ENCODE results near the gene CHD9NB. TPM values are rescaled to one million over a fixed set of nuclear protein-coding genes. Genes with fewer than 3 reads are reported as not detected.

Gene CHD9NB
- total and polyA plus RNA-seq, 2 experiments from 2014 or later: 0.20 to 0.22 TPM

- no peaks in the 10 kb centered on the region for H3K9me3 ChIP-seq (ENCODE audit: low read depth)
- no peaks in the 10 kb centered on the region for H4K20me1 ChIP-seq (ENCODE audit: insufficient read depth)
- H3K36me3 ChIP-seq (ENCODE audit: low read depth): no peaks in the 10 kb centered on the region
- H3K9me2 ChIP-seq (ENCODE audit: insufficient read depth): no peaks in the 10 kb centered on the region
- peaks cover 88% of the 10 kb centered on the region for H3K79me2 ChIP-seq (ENCODE audit: insufficient read depth)
- no peak overlapping the region for H3K4me2 ChIP-seq (ENCODE audit: unreplicated experiment)
- peak; percentile 27 for DNase-seq
- H3K9ac ChIP-seq: no peak overlapping the region
- WGBS, 2 experiments (ENCODE audit: low coverage in 1 of 2, low lambda C conversion rate in 2 of 2, missing lambda C conversion rate in 2 of 2): 51 to 55% methylated on average over 6 of the region's 6 CpGs
- no peaks in the 10 kb centered on the region for H3K27me3 ChIP-seq (replicated peaks; ENCODE audit: insufficient read depth)
- H3K4me3 ChIP-seq: no peak overlapping the region
- peaks cover 5% of the 10 kb centered on the region; the same call in 1 of the 2 replicates for H3K4me1 ChIP-seq (ENCODE audit: insufficient read depth)
- H3F3A ChIP-seq (ENCODE audit: insufficient read depth): peaks cover 6% of the 10 kb centered on the region; the same call in 1 of the 2 replicates
- H3K27ac ChIP-seq: 0 out of 2 replicates have a peak overlapping the region, but pooled peaks have one; percentile 6
- in situ Hi-C loops (cut with MboI): loop anchor here (10.0 kb wide), 1 partner anchor 59 kb away; no protein-coding TSS in a partner anchor
- H2AFZ ChIP-seq: no peak overlapping the region
- no peak for TF ChIP-seq EZH2phosphoT487 (IDR thresholded peaks at IDR 0.05; ENCODE audit: insufficient read depth, low read depth)
- TF ChIP-seq EZH2 (IDR thresholded peaks at IDR 0.05; ENCODE audit: insufficient read depth, poor library complexity, severe bottlenecking): no peak
Measured at GRCh38 chr16:53065461-53066061, 12.9 kb upstream of the CHD9NB start.

DNA sequence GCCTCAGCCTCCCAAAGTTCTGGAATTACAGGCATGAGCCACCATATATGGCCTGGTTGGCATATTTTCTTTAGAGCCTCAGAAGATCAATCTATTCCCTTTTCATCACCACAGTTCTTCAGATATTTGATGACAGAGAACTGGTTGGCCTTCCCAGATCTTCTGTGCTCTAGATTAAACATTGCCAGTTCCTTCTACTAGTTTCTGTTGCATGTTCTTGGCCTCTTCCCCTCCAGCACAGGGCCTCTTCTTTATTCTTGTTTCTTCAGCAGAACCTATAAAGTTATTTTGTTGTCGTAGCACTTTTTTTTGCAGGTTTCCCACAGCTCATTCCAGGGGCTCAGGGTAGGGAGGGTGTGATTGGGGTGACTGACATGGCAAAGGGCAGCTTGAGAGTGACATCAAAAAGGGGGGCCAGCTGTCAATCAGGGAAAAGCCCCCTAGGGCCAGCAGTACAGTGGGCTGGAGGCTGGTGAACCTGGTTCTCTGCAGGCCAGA is 11.4 kb upstream of the CHD9NB start:
- H3K4me3 ChIP-seq: no peak overlapping the region
- peaks cover 6% of the 10 kb centered on the region; the same call in 1 of the 2 replicates for H3F3A ChIP-seq (ENCODE audit: insufficient read depth)
- H3K4me1 ChIP-seq (ENCODE audit: insufficient read depth): peaks cover 5% of the 10 kb centered on the region; the same call in 1 of the 2 replicates
- WGBS, 2 experiments (ENCODE audit: low coverage in 1 of 2, low lambda C conversion rate in 2 of 2, missing lambda C conversion rate in 2 of 2): 81 to 96% methylated on average over 1 of the region's 1 CpG
- no peak overlapping the region for H3K4me2 ChIP-seq (ENCODE audit: unreplicated experiment)
- H2AFZ ChIP-seq: no peak overlapping the region
- H3K9ac ChIP-seq: no peak overlapping the region
- H3K9me3 ChIP-seq (ENCODE audit: low read depth): no peaks in the 10 kb centered on the region
- H3K36me3 ChIP-seq (ENCODE audit: low read depth): no peaks in the 10 kb centered on the region
- H4K20me1 ChIP-seq (ENCODE audit: insufficient read depth): no peaks in the 10 kb centered on the region
- H3K9me2 ChIP-seq (ENCODE audit: insufficient read depth): no peaks in the 10 kb centered on the region
- H3K27me3 ChIP-seq (replicated peaks; ENCODE audit: insufficient read depth): no peaks in the 10 kb centered on the region
- in situ Hi-C loops (cut with MboI): loop anchor here (10.0 kb wide), 1 partner anchor 61 kb away; no protein-coding TSS in a partner anchor
- peaks cover 88% of the 10 kb centered on the region for H3K79me2 ChIP-seq (ENCODE audit: insufficient read depth)
- H3K27ac ChIP-seq: no peak overlapping the region
- no peak for DNase-seq
- TF ChIP-seq EZH2 (IDR thresholded peaks at IDR 0.05; ENCODE audit: insufficient read depth, poor library complexity, severe bottlenecking) (no peak), EZH2phosphoT487 (IDR thresholded peaks at IDR 0.05; ENCODE audit: insufficient read depth, low read depth) (no peak)

GRCh38 chr16:53061701-53062159 is 9.0 kb upstream of the CHD9NB start:
- H3K36me3 ChIP-seq (ENCODE audit: low read depth): no peaks in the 10 kb centered on the region
- peaks cover 7% of the 10 kb centered on the region; the same call in 1 of the 2 replicates for H3K4me1 ChIP-seq (ENCODE audit: insufficient read depth)
- no peak overlapping the region for H3K9ac ChIP-seq
- H3K9me3 ChIP-seq (ENCODE audit: low read depth): no peaks in the 10 kb centered on the region
- no peak overlapping the region for H2AFZ ChIP-seq
- H3K9me2 ChIP-seq (ENCODE audit: insufficient read depth): no peaks in the 10 kb centered on the region
- TF ChIP-seq EZH2 (IDR thresholded peaks at IDR 0.05; ENCODE audit: insufficient read depth, poor library complexity, severe bottlenecking) (no peak), EZH2phosphoT487 (IDR thresholded peaks at IDR 0.05; ENCODE audit: insufficient read depth, low read depth) (no peak)
- H4K20me1 ChIP-seq (ENCODE audit: insufficient read depth): no peaks in the 10 kb centered on the region
- H3K4me3 ChIP-seq: no peak overlapping the region
- peaks cover 6% of the 10 kb centered on the region; the same call in 1 of the 2 replicates for H3F3A ChIP-seq (ENCODE audit: insufficient read depth)
- no peaks in the 10 kb centered on the region for H3K27me3 ChIP-seq (replicated peaks; ENCODE audit: insufficient read depth)
- in situ Hi-C loops (cut with MboI): loop anchor here (10.0 kb wide), 1 partner anchor 63 kb away; no protein-coding TSS in a partner anchor
- DNase-seq: no peak
- H3K4me2 ChIP-seq (ENCODE audit: unreplicated experiment): no peak overlapping the region
- WGBS, 2 experiments (ENCODE audit: low coverage in 1 of 2, low lambda C conversion rate in 2 of 2, missing lambda C conversion rate in 2 of 2): 43 to 44% methylated on average over 3 of the region's 3 CpGs
- peaks cover 88% of the 10 kb centered on the region for H3K79me2 ChIP-seq (ENCODE audit: insufficient read depth)
- no peak overlapping the region for H3K27ac ChIP-seq

DNA sequence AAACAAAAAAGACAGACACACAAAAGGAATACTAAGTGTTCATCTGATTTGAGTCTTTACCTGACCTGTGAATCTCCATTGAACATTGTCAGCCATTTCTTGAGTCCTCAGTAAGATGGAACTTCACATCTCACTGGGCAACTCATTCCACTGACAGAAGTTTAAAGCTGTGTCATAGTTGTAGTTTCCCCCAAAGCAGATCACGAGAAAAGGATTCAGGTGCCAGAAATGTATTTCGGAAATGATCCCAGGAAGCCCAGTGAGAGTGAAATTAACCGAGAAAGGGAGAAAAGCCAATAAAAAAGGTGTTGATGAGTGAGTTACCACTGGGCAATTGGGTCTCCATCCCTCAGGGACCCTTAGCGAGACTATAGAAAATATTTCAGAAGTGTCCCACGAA is 8.6 kb upstream of the CHD9NB start:
- no peak for DNase-seq
- Histone ChIP-seq H3K27me3 (replicated peaks; ENCODE audit: insufficient read depth) (no peaks in the 10 kb centered on the region), H3K9ac (no peak overlapping the region), H3K9me2 (ENCODE audit: insufficient read depth) (no peaks in the 10 kb centered on the region), H3K4me3 (no peak overlapping the region), H3K4me1 (ENCODE audit: insufficient read depth) (peaks cover 11% of the 10 kb centered on the region), H2AFZ (no peak overlapping the region), H3K36me3 (ENCODE audit: low read depth) (no peaks in the 10 kb centered on the region), H4K20me1 (ENCODE audit: insufficient read depth) (no peaks in the 10 kb centered on the region), H3K9me3 (ENCODE audit: low read depth) (no peaks in the 10 kb centered on the region), H3K4me2 (ENCODE audit: unreplicated experiment) (no peak overlapping the region), H3F3A (ENCODE audit: insufficient read depth) (peaks cover 8% of the 10 kb centered on the region), H3K79me2 (ENCODE audit: insufficient read depth) (peaks cover 88% of the 10 kb centered on the region), H3K27ac (no peak overlapping the region)
- in situ Hi-C loops (cut with MboI): loop anchor here (10.0 kb wide), 1 partner anchor 64 kb away; no protein-coding TSS in a partner anchor
- WGBS, 2 experiments (ENCODE audit: low coverage in 1 of 2, low lambda C conversion rate in 2 of 2, missing lambda C conversion rate in 2 of 2): 95 to 100% methylated on average over 5 of the region's 5 CpGs
- TF ChIP-seq EZH2 (IDR thresholded peaks at IDR 0.05; ENCODE audit: insufficient read depth, poor library complexity, severe bottlenecking) (no peak), EZH2phosphoT487 (IDR thresholded peaks at IDR 0.05; ENCODE audit: insufficient read depth, low read depth) (no peak)
